ENCODE data around the gene ING5.

- TF ChIP-seq CTCF (IDR thresholded peaks at IDR 0.05; ENCODE audit: insufficient read depth, low read length, poor library complexity, severe bottlenecking) (no peak), EZH2phosphoT487 (conservative IDR thresholded peaks at IDR 0.05; ENCODE audit: low read length) (no peak)
Measured at GRCh38 chr2:241675885-241676284, 26.0 kb upstream of the ING5 start.
